Prostate gland (tissue), 2 donors: ENCODE measurements around the gene WDR48. TPM values are rescaled to one million over a fixed set of nuclear protein-coding genes. Genes with fewer than 3 reads are reported as not detected.

Experiments
- DNase-seq: peaks from one replicate; pipeline ENCODE4 v3.0.0-alpha.2; 2019; ENCODE audit warnings: low spot score
- H3K27ac ChIP-seq, 2 donors: fragments of 200-600 bp; sonication (generic); 2 replicates each; pipeline ENCODE4 v1.5.1; 2017 to 2019
- H3K27me3 ChIP-seq: fragments of 200-600 bp; sonication (generic); replicated peaks from 2 replicates; pipeline ENCODE4 v1.5.1; 2019; ENCODE audit not compliant: insufficient read depth
- H3K36me3 ChIP-seq, 2 donors: fragments of 200-600 bp; sonication (generic); 1 replicate in 1 of 2; 2 replicates in 1 of 2; pipeline versions ENCODE4 v1.5.1 to v1.8.1; 2017 to 2019
- H3K4me1 ChIP-seq: fragments of 200-600 bp; sonication (generic); replicated peaks from 2 replicates; pipeline ENCODE4 v1.5.1; 2019
- H3K4me3 ChIP-seq, 2 donors: fragments of 200-600 bp; sonication (generic); 2 replicates each; pipeline ENCODE4 v1.5.1; 2017 to 2019
- H3K9me3 ChIP-seq: fragments of 200-600 bp; sonication (generic); 2 replicates; pipeline ENCODE4 v1.5.1; 2017
- CTCF ChIP-seq, 4 experiments: fragments of 200-600 bp in 2 of 4; fragments of 450-650 bp in 2 of 4; sonication (generic) in 2 of 4; IDR thresholded peaks; 1 replicate in 3 of 4; 2 replicates in 1 of 4; pipeline ENCODE4 v1.5.1; 2016 to 2019; ENCODE audit warnings: antibody characterized with exemption in 4 of 4, mild to moderate bottlenecking in 2 of 4, moderate library complexity in 2 of 4
- POLR2A ChIP-seq: fragments of 450-650 bp; IDR thresholded peaks from one replicate; pipeline ENCODE4 v1.6.1; 2016; ENCODE audit warnings: antibody characterized with exemption, mild to moderate bottlenecking
- POLR2AphosphoS5 ChIP-seq: sonication (generic); formaldehyde crosslinking; IDR thresholded peaks from one replicate; pipeline ENCODE4 v1.6.1; 2017; ENCODE audit warnings: antibody characterized with exemption
- WGBS: methylation state at CpG from one replicate; pipeline ENCODE4 v1.1.5; 2018; 5-methylcytosine and 5-hydroxymethylcytosine counted together
- intact Hi-C: fragments of 100-400 bp; cut with DNase I; formaldehyde crosslinking; loops from one replicate; pipeline ENCODE4 v1.14.2; 2022
- total RNA-seq, 2 donors: library from RNA; depleted of rRNA; stranded (reverse); fragments of >200 nt; gene quantifications; one replicate each; pipeline ENCODE4 v1.1.0, GENCODE V29; 2016

Gene WDR48
- total RNA-seq, 2 donors from 2014 or later, result 22.5 to 46.7 TPM

GRCh38 chr3:39114456-39114855, 62.6 kb downstream of the WDR48 start:
- Histone ChIP-seq H3K4me1 (no peaks in the 10 kb centered on the region), H3K27me3 (no peaks in the 10 kb centered on the region), H3K9me3 (no peaks in the 10 kb centered on the region), H3K27ac (no peak overlapping the region), H3K4me3 (no peak overlapping the region), H3K36me3 (no peaks in the 10 kb centered on the region)
- TF ChIP-seq POLR2AphosphoS5 (no peak), POLR2A (no peak), CTCF (IDR thresholded peaks at IDR 0.05) (no peak)
- WGBS, result 90% methylated on average over 5 of the region's 5 CpGs
- intact Hi-C loops, result no loop called here
- DNase-seq, result no peak

- no peaks in the 10 kb centered on the region for H3K4me1 ChIP-seq
- H3K36me3 ChIP-seq, result no peaks in the 10 kb centered on the region
- 90% methylated on average over 3 of the region's 3 CpGs for WGBS
- no peaks in the 10 kb centered on the region for H3K27me3 ChIP-seq
- DNase-seq, result no peak
- intact Hi-C loops, result no loop called here
- no peak overlapping the region for H3K4me3 ChIP-seq
- TF ChIP-seq POLR2A (no peak), POLR2AphosphoS5 (no peak), CTCF (IDR thresholded peaks at IDR 0.05) (no peak)
- H3K27ac ChIP-seq, result no peak overlapping the region
- H3K9me3 ChIP-seq, result no peaks in the 10 kb centered on the region
Measured at GRCh38 chr3:39115870-39116269, 64.1 kb downstream of the WDR48 start.

GRCh38 chr3:39118079-39118478, 66.3 kb downstream of the WDR48 start:
- no peaks in the 10 kb centered on the region for H3K9me3 ChIP-seq
- H3K4me3 ChIP-seq, result no peak overlapping the region
- no peak for DNase-seq
- intact Hi-C loops, result no loop called here
- WGBS, result 94% methylated on average over 3 of the region's 3 CpGs
- no peak overlapping the region for H3K27ac ChIP-seq
- H3K27me3 ChIP-seq, result no peaks in the 10 kb centered on the region
- H3K4me1 ChIP-seq, result no peaks in the 10 kb centered on the region
- no peaks in the 10 kb centered on the region for H3K36me3 ChIP-seq
- TF ChIP-seq POLR2AphosphoS5 (no peak), POLR2A (no peak), CTCF (IDR thresholded peaks at IDR 0.05) (no peak)

- intact Hi-C loops, result no loop called here
- 70% methylated on average over 5 of the region's 5 CpGs for WGBS
- TF ChIP-seq POLR2AphosphoS5 (no peak), CTCF (IDR thresholded peaks at IDR 0.05) (no peak), POLR2A (no peak)
- H3K4me3 ChIP-seq, result no peak overlapping the region
- no peak overlapping the region for H3K27ac ChIP-seq
- no peaks in the 10 kb centered on the region for H3K36me3 ChIP-seq
- no peaks in the 10 kb centered on the region for H3K27me3 ChIP-seq
- no peak for DNase-seq
- no peaks in the 10 kb centered on the region for H3K4me1 ChIP-seq
- H3K9me3 ChIP-seq, result no peaks in the 10 kb centered on the region
Measured at GRCh38 chr3:39118931-39119660, 67.3 kb downstream of the WDR48 start.

GRCh38 chr3:39121621-39122020, 69.8 kb downstream of the WDR48 start:
- H3K27me3 ChIP-seq, result no peaks in the 10 kb centered on the region
- no peak overlapping the region for H3K4me3 ChIP-seq
- peaks cover 15% of the 10 kb centered on the region for H3K4me1 ChIP-seq
- no peaks in the 10 kb centered on the region for H3K9me3 ChIP-seq
- DNase-seq, result no peak
- WGBS, result 86% methylated on average over 2 of the region's 2 CpGs
- no peaks in the 10 kb centered on the region for H3K36me3 ChIP-seq
- intact Hi-C loops, result loop anchor here (10.0 kb wide), 1 partner anchor 263 kb away; the partner anchor contains the start of gene SLC25A38
- H3K27ac ChIP-seq, result no peak overlapping the region
- no peak for TF ChIP-seq CTCF (IDR thresholded peaks at IDR 0.05)
- TF ChIP-seq POLR2A, result no peak
- TF ChIP-seq POLR2AphosphoS5, result no peak
